ENCODE results near the gene KMT5B. TPM values are rescaled to one million over a fixed set of nuclear protein-coding genes. Genes with fewer than 3 reads are reported as not detected.

KMT5B gene
- total and polyA plus RNA-seq, 2 of the 13 experiments (the other 11 are each of a cell fraction or from before 2014, with no cell fraction given) = 17.6 to 23.7 TPM

GRCh38 chr11:68194675-68195294 is 18.3 kb downstream of the KMT5B start:
- no peak for TF ChIP-seq ZNF768 (CRISPR knock-in tag; IDR thresholded peaks at IDR 0.05)
- no peak for TF ChIP-seq ZNF331 (CRISPR knock-in tag; IDR thresholded peaks at IDR 0.05)
- no peak for TF ChIP-seq HNRNPH1 (optimal IDR thresholded peaks at IDR 0.05; ENCODE audit: low read depth, low read length)
- TF ChIP-seq NFATC3 (CRISPR knock-in tag; IDR thresholded peaks at IDR 0.05) = no peak
- no peak for TF ChIP-seq ZNF550 (CRISPR knock-in tag; IDR thresholded peaks at IDR 0.05; ENCODE audit: borderline replicate concordance)
- no peak for TF ChIP-seq THYN1 (CRISPR knock-in tag; IDR thresholded peaks at IDR 0.05; ENCODE audit: borderline replicate concordance, low read depth)
- no peak for TF ChIP-seq STAT6 (CRISPR knock-in tag; IDR thresholded peaks at IDR 0.05; ENCODE audit: borderline replicate concordance)
- ATAC-seq (no peak), FAIRE-seq (no peak), DNase-seq (ENCODE audit: low spot score) (no peak)
- Histone ChIP-seq H3K27me3 (ENCODE audit: control insufficient read depth in 1 of 2, insufficient read depth in 2 of 2, low read length in 2 of 2) (no peaks in the 10 kb centered on the region), H4K20me1 (ENCODE audit: insufficient read depth, low read length) (peaks cover 32% of the 10 kb centered on the region), H3K9me3 (ENCODE audit: low read length) (no peaks in the 10 kb centered on the region), H3K27ac (ENCODE audit: extremely low read length, insufficient read depth, low read length) (no peak overlapping the region), H3K9ac (ENCODE audit: insufficient read depth, low read depth, low read length) (no peak overlapping the region), H2AFZ (ENCODE audit: low read length) (no peak overlapping the region), H3K36me3 (replicated peaks in 1 of 2; ENCODE audit: control insufficient read depth in 1 of 2, insufficient read depth in 2 of 2, low read length in 2 of 2) (0 out of 5 replicates have a peak, but pooled peaks cover 0 to 5% of the 10 kb centered on the region in 2 experiments), H3K4me3 (replicated peaks in 1 of 3; ENCODE audit: insufficient read depth in 1 of 3, low read depth in 2 of 3, low read length in 3 of 3) (no peak overlapping the region), H3K79me2 (ENCODE audit: insufficient read depth, low read length) (peaks cover 96% of the 10 kb centered on the region), H3K4me1 (ENCODE audit: insufficient read depth, low read length) (peaks cover 15% of the 10 kb centered on the region), H3K4me2 (ENCODE audit: low read depth, low read length) (no peak overlapping the region)
- intact Hi-C loops (cut with micrococcal nuclease; ENCODE audit: unreplicated experiment) (no loop called here), in situ Hi-C loops (cut with HindIII; ENCODE audit: extremely low pct_ligation_motif_present, low pct_unique_long_range_greater_than_20kb) (no loop called here)
- CTCF ChIA-PET (ENCODE audit: low intra/inter-chr PET ratio, low total read pairs) = no interaction called here
- WGBS (ENCODE audit: low lambda C conversion rate) = 98% methylated on average over 3 of the region's 3 CpGs
- no TSS peak for BruUV-seq (replicated peaks)
- POLR2A ChIA-PET = no interaction called here

Data from HepG2 (cell line).